ENCODE data around the gene TMPRSS4. TPM values are rescaled to one million over a fixed set of nuclear protein-coding genes. Genes with fewer than 3 reads are reported as not detected.

The TMPRSS4 gene
- total RNA-seq, 1 donor from 2014 or later: 12.1 TPM

DNA sequence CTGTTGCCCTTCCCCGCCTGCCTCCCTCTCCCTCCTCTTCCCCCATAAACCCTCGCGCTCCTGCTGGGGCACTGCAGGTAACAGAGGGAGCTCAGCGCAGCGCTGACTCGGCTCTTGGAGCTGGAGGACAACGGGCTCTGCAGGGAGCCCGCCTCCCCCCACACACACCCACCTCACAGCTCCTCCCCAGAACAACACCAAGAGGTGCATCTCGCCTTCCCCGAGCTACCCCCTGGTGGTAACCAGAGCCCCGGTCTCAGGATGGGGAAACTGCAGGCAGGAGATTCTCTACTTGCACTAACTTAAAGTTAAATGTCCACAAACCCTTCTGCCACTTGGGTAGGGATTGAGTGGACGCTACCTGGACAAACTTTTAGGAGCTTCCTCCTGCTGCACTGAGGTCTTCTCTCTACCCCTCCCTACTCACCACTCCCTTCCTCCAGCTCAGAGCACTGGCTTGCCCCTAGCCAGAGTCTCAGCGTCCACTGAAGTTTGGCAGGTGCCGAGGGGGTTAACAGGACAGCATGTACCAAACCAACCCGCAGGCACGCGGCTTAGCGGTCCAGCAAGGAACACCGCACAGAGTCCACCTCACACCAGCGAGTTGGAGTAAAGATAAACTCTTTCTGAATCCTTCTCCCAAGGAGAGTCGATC lies 79.8 kb downstream of the TMPRSS4 start:
- DNase-seq (ENCODE audit: low spot score, unreplicated experiment): no peak
- Mint-ChIP-seq H3K9me3 (ENCODE audit: low read depth) (no peaks in the 10 kb centered on the region), H3K4me3 (ENCODE audit: low read depth) (peak overlapping the region; percentile 41), H3K36me3 (ENCODE audit: insufficient read depth) (no peaks in the 10 kb centered on the region), H3K4me1 (ENCODE audit: low read depth) (peaks cover 9% of the 10 kb centered on the region), H3K27ac (no peak overlapping the region), H3K27me3 (peaks cover 86% of the 10 kb centered on the region)
- TF ChIP-seq, protein P1, sequence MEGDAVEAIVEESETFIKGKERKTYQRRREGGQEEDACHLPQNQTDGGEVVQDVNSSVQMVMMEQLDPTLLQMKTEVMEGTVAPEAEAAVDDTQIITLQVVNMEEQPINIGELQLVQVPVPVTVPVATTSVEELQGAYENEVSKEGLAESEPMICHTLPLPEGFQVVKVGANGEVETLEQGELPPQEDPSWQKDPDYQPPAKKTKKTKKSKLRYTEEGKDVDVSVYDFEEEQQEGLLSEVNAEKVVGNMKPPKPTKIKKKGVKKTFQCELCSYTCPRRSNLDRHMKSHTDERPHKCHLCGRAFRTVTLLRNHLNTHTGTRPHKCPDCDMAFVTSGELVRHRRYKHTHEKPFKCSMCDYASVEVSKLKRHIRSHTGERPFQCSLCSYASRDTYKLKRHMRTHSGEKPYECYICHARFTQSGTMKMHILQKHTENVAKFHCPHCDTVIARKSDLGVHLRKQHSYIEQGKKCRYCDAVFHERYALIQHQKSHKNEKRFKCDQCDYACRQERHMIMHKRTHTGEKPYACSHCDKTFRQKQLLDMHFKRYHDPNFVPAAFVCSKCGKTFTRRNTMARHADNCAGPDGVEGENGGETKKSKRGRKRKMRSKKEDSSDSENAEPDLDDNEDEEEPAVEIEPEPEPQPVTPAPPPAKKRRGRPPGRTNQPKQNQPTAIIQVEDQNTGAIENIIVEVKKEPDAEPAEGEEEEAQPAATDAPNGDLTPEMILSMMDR (IDR thresholded peaks at IDR 0.05; ENCODE audit: unreplicated experiment): no peak

DNA sequence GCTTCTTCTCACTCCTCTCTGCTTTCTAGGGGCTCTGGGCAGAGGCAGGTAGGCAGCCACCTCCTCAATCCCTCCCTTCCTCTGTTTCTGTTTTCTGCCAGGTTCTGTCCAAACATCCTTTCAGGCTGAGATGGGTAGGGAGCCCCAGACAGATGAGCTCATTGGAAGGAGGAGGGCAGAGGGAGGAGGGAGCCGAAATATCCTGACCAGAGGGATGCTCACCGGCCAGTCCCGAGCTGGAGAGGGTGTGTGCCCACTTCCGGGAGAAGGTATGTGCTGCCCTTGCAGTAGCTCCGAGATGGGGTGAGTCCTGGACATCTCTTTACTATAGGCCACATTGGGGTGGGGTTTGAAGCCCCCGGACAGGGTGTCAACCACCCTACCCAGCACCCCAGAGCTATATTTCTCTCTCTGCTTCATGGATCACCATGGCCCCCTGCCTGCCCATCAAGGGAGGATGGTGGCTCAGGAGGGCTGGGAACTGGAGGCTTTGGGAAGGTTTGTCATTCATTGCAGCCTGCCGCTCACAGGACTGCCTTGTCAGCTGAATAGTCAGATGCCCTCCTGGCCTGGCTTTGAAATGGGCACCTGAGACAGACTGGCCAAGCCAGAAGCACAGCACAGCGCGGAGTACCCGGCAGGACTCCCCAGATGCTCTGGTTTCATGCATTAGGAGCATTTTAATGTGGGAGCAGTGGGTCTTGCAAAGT lies 80.5 kb downstream of the TMPRSS4 start:
- no peaks in the 10 kb centered on the region for H3K36me3 Mint-ChIP-seq (ENCODE audit: insufficient read depth)
- peaks cover 86% of the 10 kb centered on the region for H3K27me3 Mint-ChIP-seq
- DNase-seq (ENCODE audit: low spot score, unreplicated experiment): no peak
- TF ChIP-seq, protein P1 (IDR thresholded peaks at IDR 0.05; ENCODE audit: unreplicated experiment): no peak
- no peaks in the 10 kb centered on the region for H3K9me3 Mint-ChIP-seq (ENCODE audit: low read depth)
- H3K4me3 Mint-ChIP-seq (ENCODE audit: low read depth): no peak overlapping the region
- H3K4me1 Mint-ChIP-seq (ENCODE audit: low read depth): peaks cover 9% of the 10 kb centered on the region
- no peak overlapping the region for H3K27ac Mint-ChIP-seq

DNA sequence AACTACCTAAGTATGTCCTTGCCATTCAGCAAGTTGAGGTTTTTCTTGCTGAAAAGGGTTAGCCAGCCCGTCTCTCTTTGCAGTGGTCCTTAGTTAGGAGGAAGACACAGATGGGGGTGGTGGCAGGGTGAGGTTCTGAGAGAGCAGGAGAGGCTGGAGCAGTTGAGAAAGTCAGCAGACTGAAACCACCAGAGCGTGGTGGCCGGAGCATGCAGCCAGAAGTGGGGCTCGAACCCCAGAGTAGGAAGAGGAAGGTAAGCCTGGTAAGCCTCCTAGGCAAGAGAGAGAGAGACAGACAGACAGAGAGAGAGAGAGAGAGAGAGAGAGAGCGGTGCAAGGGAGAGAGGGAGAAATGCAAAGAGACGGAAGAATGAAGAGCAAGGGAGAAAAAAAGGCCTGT lies 84.9 kb downstream of the TMPRSS4 start:
- Mint-ChIP-seq H3K9me3 (ENCODE audit: low read depth) (no peaks in the 10 kb centered on the region), H3K4me1 (ENCODE audit: low read depth) (peaks cover 1% of the 10 kb centered on the region), H3K27ac (no peak overlapping the region), H3K27me3 (peaks cover 61% of the 10 kb centered on the region), H3K4me3 (ENCODE audit: low read depth) (no peak overlapping the region), H3K36me3 (ENCODE audit: insufficient read depth) (no peaks in the 10 kb centered on the region)
- TF ChIP-seq, protein P1 (IDR thresholded peaks at IDR 0.05; ENCODE audit: unreplicated experiment): no peak
- DNase-seq (ENCODE audit: low spot score, unreplicated experiment): no peak

DNA sequence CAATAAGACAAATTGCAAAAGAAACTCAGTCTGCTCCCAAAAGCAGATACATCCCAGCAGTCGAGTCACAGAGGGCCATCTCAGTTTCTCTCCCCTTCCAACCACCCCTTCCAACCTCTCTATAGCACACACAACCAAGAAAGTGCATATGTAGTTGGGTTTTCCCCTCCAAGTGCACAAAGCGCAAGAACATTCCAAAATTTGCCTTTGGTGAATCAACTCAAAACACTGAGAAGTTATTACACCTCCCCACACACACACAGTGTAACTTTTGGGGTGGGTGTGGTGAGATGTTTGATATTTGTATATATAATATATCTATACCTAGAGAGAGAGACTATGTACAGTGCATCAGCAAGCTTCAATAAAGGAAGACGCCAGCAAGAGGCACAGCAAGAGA lies 86.0 kb downstream of the TMPRSS4 start:
- H3K27me3 Mint-ChIP-seq: peaks cover 61% of the 10 kb centered on the region

DNA sequence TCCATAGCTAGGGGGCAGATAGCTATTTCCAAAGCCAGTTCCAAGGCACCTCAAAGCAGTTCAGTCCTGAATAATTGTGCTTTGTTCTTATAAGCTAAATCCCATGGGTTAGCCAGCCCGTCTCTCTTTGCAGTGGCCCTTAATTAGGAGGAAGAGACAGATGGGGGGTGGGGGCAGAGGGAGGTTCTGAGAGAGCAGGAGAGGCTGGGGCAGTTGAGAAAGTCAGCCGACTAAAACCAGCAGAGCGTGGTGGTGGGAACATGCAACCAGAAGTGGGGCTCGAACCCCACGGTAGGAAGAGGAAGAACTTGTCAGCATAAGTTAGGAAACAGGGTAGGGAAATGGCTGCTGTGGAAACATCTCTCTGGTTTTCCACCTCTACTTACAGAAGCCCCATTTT lies 86.6 kb downstream of the TMPRSS4 start:
- no peak for DNase-seq (ENCODE audit: low spot score, unreplicated experiment)
- Mint-ChIP-seq H3K36me3 (ENCODE audit: insufficient read depth) (no peaks in the 10 kb centered on the region), H3K9me3 (ENCODE audit: low read depth) (no peaks in the 10 kb centered on the region), H3K4me3 (ENCODE audit: low read depth) (no peak overlapping the region), H3K27me3 (peaks cover 60% of the 10 kb centered on the region), H3K4me1 (ENCODE audit: low read depth) (no peaks in the 10 kb centered on the region), H3K27ac (no peak overlapping the region)
- TF ChIP-seq, protein P1 (IDR thresholded peaks at IDR 0.05; ENCODE audit: unreplicated experiment): no peak

More for the DNA sequence above, 86.0 kb downstream of the TMPRSS4 start:
- Mint-ChIP-seq H3K27ac (no peak overlapping the region), H3K36me3 (ENCODE audit: insufficient read depth) (no peaks in the 10 kb centered on the region), H3K4me1 (ENCODE audit: low read depth) (no peaks in the 10 kb centered on the region), H3K4me3 (ENCODE audit: low read depth) (no peak overlapping the region), H3K9me3 (ENCODE audit: low read depth) (no peaks in the 10 kb centered on the region)
- no peak for DNase-seq (ENCODE audit: low spot score, unreplicated experiment)
- TF ChIP-seq, protein P1 (IDR thresholded peaks at IDR 0.05; ENCODE audit: unreplicated experiment): no peak

All from progenitor cell of endocrine pancreas (in vitro differentiated cells).